NCI-H1048 (cell line): ENCODE data around the gene PIEZO1.

Source experiments
- DNase-seq: peaks from one replicate; lab custom pipeline; 2025; lab: John Stamatoyannopoulos, UW

Gene PIEZO1

GRCh38 chr16:88691924-88692560 lies 93.0 kb downstream of the PIEZO1 start:
- no peak for DNase-seq

GRCh38 chr16:88691129-88691813 lies 93.7 kb downstream of the PIEZO1 start:
- DNase-seq = no peak

- DNase-seq = no peak
These were observed 94.5 kb downstream of the PIEZO1 start for GRCh38 chr16:88690341-88691128.

GRCh38 chr16:88688013-88688778 lies 96.8 kb downstream of the PIEZO1 start:
- no peak for DNase-seq

- DNase-seq = no peak
These were observed 97.4 kb downstream of the PIEZO1 start for GRCh38 chr16:88687676-88688012.

- no peak for DNase-seq
These were observed 97.8 kb downstream of the PIEZO1 start for GRCh38 chr16:88687254-88687576.

GRCh38 chr16:88686439-88687253 lies 98.4 kb downstream of the PIEZO1 start, which contains the start of gene SNAI3:
Gene SNAI3 (minus strand): TSS chr16:88686507. CDS start chr16:88686406, 101 bp downstream.
- no peak for DNase-seq

- no peak for DNase-seq
These were observed 99.0 kb downstream of the PIEZO1 start for GRCh38 chr16:88686062-88686438.

GRCh38 chr16:88685156-88686061 lies 99.6 kb downstream of the PIEZO1 start:
- no peak for DNase-seq

GRCh38 chr16:88684569-88685155 lies 100.4 kb downstream of the PIEZO1 start:
- no peak for DNase-seq

GRCh38 chr16:88681709-88682451 lies 103.1 kb downstream of the PIEZO1 start:
- DNase-seq = no peak

- no peak for DNase-seq
These were observed 103.8 kb downstream of the PIEZO1 start for GRCh38 chr16:88681084-88681680.

- DNase-seq = no peak
These were observed 104.4 kb downstream of the PIEZO1 start for GRCh38 chr16:88680554-88681083.

GRCh38 chr16:88678224-88678979 lies 106.6 kb downstream of the PIEZO1 start:
- no peak for DNase-seq

GRCh38 chr16:88677721-88678120 lies 107.3 kb downstream of the PIEZO1 start:
- DNase-seq = no peak

- DNase-seq = no peak
These were observed 108.3 kb downstream of the PIEZO1 start for GRCh38 chr16:88676502-88677242.

- DNase-seq = no peak
These were observed 111.2 kb downstream of the PIEZO1 start for GRCh38 chr16:88673716-88674379.
